Activated CD4-positive, alpha-beta T cell treated with anti-CD3 and anti-CD28 coated beads, Interleukin-2, amount 50 U/mL, for 24 hours (primary cell): Measurements from ENCODE around the gene SIM2.

Experiments used
- DNase-seq, 2 donors: peaks; one replicate each; pipeline ENCODE4 v3.0.0-alpha.2; 2020; ENCODE audit warnings: low read depth in 1 of 2, low spot score in 1 of 2

Gene SIM2

DNA sequence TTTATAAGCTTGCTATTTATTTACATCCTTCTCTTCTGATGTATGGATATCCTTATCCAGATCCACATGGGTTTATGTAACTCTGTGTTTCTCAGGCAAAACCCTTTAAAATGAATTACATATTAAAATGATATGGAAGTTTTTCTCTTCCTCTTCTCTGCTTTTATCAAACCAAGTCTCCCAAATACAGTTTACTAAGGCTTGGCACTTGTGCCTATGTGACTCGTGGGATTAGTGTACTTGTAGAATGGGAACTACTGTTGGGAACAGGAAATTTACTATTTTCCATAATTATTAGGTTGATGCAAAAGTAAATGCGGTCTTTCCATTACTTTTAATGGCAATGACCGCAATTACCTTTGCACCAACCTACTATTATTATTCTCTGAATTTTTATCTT lies 14.8 kb downstream of the SIM2 start:
- DNase-seq, result no peak

DNA sequence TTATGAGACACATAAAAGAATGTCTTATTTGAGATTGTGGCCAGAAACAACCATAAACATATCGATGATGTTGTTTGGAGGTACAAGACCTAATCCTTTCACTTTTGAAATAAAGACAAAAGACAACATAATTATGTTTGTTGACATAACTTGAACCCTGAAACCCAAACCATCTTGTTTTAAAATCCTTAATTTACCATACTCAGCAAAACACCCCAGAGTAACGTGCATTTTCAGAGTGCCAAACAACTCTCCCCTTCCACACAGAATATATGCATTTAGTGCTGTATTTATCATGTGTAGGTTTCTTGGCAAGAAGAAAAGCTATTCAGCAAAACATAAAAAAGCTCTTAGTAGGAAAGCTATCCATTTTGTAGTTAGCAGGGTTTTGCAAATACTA lies 17.5 kb downstream of the SIM2 start:
- no peak for DNase-seq

DNA sequence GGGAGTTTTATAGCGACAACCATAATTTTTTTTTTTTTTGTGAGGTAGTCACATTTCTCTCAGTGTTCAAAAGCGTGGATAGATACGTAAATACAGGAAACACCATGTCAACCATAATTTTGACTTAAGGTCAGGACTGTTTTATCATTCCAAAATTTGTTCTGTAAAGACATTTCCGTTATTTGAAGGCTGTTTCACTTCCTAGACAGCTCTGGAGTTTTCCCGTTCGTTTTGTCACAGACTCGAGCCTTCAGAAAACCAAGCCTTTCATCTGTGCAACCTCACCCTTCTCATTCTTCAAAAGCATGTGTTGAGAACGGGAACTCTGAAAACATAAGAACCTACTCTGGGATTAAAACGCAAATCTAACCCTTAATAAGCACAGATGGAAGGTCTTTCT lies 17.9 kb downstream of the SIM2 start:
- DNase-seq, result no peak

DNA sequence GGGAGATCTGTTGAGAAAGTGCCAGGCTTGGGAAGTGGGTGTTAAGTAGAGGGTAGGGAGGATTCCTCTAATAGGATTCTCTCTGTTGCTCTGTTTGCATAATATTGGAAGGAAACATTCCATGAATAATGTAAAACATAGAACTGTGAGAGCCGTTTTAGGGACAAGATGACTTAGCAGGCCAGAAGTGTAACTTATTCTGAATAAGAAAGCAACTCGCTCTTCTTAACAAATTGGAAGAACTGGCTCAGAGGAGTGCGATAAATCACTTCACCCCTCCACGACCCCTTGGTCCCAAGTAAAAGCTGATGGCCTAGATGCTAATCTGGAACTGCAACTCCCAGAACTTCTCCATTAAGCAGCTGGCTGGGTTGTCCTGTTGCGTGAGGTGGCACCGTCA lies 19.1 kb downstream of the SIM2 start:
- no peak for DNase-seq

DNA sequence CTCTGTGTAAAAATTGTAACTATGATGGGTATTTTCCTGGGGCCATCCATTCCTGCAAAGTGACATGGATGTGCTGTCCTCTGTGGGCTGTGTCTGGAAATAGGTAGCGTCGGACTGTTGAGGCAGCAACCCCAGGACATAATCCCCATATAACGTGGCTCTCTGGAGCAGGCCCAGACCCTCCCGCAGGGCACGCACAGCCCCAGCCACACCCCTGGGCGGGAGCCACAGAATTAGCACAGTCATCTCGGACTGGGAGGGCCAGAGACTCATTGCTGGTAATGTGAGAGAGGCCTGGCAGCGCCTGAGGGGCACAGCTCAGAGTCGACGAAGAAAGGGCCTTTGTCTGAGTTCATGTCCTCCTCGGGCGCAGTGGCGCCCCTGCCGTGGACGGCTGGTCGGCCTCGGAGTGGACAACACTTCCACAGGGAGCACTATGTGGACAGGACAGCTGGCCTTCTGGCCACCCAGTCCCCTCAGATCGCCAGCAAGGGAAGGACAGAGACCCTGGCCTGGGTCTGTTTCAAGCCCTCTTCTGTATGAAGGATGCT lies 20.1 kb downstream of the SIM2 start:
- no peak for DNase-seq

DNA sequence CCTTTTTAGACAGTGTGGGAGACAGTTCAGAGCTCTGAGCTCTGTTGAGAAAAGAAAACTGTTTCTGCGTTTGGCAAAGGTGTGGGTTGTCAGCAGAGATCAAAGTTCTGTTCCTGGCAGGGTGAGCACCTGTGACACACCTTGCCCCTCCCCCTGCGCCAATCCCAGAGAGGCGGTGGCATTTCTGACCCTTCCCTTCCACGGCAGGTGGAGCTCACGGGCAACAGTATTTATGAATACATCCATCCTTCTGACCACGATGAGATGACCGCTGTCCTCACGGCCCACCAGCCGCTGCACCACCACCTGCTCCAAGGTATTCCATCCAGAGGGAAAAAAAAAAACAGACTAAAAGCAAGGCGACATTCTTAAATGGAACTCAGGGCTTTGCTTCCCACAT lies 20.7 kb downstream of the SIM2 start:
- no peak for DNase-seq

DNA sequence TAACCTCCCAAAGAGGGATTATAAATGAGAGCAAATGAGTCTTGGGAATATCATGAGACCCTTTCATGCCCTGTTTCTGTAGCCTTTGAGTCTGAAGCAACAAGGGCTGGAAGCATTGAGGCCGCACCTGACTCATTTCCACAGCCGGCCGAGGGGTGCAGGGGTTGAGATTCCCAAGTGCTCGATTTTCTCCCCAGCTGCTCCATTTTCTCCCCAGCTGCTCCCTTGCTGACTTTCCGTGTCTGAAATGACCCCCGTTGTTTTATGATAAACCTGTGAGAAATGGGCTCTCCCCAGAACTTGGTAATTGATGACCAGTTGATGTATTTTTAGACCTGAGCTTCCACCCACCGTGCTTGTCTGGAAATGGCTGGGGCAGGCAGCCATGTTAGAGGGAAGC lies 22.9 kb downstream of the SIM2 start:
- DNase-seq, result no peak

DNA sequence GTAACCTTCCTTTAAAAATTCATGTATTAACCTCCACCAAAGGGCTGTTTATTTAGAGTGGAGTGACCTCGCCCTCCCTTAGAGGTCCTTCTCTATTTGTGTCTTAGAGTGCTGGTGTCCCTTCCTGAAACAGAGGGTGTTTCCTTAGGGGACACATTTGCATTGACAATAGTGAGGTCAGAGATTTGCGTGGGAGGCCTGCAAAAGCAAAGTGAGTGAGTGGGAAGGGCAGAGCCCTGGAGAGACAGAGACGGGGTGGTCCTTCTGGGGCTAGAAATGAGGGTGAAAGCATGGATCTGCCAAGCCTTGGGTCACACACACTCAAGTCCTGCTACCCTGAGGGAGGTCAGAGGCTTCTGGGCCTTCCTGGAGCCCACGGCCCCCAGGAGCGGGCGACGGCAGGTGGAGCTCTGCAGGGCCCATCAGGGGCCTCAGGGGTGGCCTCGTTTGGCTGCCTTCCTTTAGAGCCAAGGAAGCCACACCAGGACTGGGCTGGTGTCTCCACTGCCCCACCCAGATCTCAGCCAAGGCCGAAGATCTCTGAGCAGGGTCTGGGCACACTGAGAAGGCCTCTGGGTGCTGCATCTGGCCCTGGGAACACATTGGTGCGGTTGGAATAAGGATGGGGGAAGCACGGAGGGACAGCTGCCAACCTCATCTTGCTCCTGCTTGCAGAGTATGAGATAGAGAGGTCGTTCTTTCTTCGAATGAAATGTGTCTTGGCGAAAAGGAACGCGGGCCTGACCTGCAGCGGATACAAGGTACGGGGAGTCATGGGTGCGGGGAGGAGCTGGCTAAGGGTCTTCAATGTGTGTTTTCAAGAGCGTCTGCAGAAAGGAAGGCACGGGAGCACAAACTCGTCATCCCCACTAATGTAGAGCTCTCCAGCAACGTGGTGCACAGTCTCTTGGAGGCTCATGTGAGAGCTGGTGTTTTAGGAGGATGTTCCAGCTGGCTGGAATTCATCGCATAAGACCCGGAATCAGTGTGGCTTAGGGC lies 23.8 kb downstream of the SIM2 start:
- no peak for DNase-seq

DNA sequence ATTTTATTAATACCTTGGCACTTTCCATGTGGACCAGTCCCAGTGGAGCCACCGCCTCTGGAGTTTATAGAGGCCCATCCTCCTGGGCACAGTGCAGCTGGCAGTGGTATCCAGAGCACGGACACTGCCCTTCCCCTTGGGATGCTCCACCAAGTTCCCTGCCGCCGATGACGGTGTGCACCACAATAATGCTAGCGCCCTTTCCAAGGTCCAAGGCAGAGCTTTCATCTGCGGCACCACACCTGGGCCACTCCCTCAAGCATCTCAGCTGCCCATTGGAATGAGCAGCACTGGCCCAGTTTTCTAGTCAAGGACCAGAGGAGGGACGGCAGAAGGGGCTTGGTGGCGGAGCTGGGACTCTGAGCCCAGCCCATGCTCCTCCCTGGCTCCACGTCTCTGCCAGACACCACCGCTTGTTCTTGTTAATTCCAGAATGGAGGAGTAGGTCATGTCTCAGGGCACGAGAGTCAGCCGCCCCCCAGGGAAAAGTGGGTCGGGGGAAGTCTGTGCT lies 24.5 kb downstream of the SIM2 start:
- DNase-seq, result no peak

DNA sequence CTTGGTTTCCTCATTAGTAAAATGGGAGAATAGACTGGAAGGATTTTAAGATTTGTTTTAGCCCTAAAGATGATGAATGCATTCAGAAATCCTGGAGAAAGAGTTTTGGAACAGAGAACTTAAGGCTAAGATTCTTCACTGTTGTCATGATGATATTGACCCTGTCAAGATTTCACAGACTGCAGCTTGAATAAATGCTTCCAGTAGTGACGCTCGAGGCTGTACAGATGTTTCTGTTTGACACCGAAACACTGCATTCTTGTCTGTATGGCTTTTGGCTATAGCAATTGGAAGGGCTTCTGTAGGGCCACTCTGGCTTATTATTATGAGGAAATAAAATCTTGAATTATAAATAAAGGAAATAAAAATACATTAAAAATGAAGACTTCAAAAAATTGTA lies 25.7 kb downstream of the SIM2 start:
- no peak for DNase-seq

DNA sequence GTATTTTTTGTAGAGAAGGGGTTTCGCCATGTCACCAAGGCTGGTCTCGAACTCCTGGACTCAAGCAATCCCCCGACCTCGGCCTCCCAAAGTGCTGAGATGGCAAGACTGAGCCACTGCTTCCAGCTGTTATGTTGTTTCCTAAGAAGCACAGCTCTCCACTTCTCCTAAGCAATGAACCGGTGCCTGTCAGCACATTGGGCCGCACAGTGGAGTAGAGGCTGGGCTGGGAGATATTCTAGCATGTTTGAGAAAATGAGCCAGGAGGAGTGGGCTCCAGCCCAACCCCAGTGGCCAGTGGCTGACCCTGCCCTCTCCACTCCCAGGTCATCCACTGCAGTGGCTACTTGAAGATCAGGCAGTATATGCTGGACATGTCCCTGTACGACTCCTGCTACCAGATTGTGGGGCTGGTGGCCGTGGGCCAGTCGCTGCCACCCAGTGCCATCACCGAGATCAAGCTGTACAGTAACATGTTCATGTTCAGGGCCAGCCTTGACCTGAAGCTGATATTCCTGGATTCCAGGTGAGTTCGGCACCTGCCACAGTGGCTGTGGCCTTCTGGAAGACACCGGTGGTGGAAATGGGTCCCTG lies 27.0 kb downstream of the SIM2 start:
- DNase-seq, result no peak

DNA sequence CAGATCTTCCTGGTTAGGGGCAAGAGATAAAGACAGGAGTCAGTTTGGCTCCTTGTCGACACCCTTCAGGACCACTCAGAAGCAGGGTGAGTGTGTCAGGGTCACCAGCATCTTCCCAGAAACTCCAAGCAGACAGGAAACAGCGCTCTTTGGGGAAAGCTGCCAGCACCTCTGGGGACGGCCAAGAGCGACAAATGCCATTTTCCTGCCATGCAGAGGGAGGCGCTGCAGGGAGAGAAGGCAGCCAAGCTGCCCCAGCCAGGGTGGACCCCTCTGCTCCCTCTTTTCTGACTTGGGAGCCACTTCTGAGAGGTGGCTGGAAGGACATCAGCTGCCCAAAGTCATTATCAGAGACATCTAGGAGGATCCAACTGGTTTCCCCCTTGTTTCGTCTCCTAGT lies 29.0 kb downstream of the SIM2 start:
- DNase-seq, result no peak

DNA sequence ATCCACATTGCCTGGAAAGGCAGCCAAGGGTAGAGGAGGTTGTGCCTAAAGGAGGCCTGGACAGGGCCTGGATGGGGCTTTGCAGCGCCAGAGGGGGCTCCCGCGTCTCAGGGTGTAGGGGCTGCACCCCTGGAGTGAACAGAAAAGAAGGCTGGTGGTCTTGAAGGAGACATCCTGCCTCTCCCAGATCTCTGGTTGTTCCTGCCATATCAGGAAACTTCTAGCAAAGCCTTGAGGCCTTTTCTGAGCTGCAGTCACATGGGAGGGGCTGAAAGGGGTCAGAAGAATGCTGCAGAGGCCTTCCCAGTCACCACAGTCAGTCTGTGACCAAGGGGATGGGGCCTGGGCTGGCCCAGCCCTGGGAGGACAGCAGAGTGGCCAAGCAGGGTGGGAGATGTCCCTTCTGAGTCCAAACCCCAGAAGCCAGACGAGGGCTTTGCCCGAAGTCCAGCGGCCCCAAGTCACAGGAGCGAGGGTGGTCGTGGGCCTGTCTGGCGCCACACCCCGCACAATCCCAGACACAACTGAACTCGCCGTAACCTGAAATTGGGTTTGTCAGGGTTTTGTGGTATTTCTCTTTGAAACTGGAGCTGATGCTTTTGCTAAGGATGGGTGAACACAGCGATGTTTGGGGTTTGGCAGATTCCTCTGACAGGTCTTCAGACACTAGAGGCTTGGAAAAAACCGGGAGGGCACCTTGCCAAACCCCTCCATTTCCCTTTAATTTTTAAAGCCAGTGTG lies 29.6 kb downstream of the SIM2 start:
- no peak for DNase-seq

DNA sequence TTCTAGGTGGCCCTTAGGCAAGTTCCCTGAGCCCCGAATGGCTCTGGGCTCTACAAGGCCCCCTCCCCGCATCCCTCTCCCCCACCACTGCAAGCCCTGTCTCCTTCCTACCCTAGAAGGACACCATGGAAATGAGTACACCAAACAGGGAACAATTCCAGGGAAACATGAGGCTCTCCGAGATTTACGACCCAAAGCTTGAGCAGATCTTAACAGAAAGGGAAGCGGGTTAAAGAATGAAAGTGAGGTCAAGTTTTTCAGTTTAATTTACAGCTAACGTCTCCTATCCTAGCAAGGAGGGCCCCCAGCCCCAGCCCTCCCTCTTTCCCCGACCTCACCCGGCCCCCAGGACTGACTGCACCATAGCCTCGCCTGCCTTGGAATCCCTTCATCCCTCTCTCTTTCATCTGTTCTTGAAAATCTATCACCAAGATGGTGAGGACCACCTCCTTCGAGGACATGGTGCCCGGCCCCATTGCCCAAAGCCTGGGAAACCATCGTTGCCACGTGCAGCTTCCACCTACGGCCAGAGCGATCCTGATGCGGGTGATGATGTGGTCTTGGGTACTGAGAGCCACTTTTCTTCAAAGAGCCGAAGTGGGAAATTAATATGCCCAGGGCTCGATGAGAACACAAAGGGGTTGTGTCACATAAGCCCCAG lies 30.5 kb downstream of the SIM2 start:
- DNase-seq, result no peak

DNA sequence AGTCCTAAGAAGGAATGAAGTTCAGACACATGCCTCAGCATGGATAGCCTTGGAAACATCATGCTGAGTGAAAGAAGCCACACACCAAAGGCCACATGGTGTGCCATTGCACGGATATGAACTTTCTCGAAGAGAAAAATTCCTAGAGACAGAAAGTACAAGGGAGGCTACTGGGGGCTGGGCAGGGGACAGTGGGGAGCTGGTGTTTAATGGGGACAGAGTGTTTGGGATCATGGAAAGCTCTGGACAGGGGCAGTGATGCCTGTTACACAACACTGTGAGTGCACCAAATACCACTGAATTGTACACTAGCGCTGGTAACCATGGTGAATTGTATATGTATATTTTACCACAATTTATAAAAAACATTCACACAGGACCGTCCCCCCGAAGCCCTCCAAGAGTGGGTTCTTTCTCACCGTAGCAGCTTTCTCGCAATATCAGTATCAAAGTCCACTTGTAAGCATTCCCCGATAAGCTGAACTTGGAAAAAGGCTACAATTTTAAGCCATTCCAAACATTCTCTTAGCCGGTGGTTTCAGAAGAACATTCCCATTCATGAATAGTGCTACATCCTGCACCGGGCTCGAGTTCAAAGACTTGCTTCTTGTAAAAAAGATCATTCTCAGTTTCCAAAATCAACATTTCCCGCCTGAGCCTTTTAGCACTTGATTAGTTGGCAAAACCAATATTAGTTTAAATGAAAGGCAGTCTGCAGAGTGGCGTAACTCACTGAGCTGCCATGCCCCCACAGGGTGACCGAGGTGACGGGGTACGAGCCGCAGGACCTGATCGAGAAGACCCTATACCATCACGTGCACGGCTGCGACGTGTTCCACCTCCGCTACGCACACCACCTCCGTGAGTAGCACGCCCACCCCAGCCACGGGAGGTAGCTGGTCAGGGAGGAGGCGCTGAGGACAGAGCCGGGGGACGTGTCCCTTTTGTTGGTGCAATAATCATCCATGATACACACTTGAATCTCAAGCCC lies 31.7 kb downstream of the SIM2 start:
- DNase-seq, result no peak

DNA sequence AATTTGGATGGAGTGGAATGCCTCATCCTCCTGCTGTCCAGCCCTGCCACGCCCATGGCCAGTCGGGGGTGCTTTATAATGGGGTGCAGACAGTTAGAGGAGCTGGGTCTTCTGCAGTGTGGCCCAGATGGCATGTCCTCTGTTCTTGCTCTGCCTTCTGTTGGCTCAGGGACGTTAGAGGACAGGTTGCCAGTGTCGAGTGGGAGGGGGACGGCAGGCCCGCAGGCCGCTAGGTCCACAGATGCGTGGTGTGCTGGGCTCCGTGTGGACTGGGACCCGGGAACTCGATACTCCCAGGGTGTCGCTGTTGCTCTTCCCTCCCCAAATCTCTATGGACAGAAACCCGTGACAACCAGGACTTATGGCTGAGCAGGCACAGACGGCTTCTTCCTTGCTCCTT lies 33.3 kb downstream of the SIM2 start:
- DNase-seq, result no peak

DNA sequence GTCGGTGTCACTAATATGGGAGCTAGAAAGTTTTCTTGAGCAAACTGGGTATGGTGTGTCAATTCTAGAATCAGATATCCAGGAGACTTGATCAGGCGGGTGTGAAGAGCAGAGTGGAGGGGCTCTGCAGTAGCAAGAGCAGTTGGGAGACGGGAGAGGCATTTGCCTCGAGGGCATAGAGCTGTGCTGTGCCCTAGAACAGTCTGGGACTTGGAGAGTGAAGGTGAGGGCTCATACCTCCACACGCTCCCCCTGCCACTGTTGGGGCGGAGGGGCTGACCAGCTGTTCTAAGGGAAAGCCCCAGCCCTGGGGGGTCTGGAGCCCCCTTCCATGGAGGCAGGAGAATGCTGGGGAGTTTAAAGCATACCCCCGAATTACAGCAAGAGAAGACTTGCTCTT lies 33.8 kb downstream of the SIM2 start:
- no peak for DNase-seq

DNA sequence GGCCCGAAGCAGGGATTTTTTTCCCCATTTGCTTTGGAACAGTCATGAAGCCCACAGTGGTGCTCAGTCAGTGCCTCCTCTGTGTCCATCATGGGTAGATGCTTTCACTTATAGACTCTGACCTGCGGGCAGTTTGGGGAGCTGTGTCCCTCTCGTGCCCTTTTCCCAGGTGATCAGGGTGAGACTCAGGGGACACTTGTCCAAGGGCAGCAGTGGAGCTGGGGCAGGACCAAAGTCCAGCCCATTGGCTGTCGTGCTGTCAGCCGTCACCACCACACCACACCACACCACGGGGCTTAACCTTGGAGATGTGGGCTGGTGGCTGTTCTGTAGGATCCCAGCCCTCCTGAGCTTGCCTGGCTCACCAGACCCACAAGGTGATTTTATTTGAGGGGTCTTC lies 34.9 kb downstream of the SIM2 start:
- DNase-seq, result no peak

DNA sequence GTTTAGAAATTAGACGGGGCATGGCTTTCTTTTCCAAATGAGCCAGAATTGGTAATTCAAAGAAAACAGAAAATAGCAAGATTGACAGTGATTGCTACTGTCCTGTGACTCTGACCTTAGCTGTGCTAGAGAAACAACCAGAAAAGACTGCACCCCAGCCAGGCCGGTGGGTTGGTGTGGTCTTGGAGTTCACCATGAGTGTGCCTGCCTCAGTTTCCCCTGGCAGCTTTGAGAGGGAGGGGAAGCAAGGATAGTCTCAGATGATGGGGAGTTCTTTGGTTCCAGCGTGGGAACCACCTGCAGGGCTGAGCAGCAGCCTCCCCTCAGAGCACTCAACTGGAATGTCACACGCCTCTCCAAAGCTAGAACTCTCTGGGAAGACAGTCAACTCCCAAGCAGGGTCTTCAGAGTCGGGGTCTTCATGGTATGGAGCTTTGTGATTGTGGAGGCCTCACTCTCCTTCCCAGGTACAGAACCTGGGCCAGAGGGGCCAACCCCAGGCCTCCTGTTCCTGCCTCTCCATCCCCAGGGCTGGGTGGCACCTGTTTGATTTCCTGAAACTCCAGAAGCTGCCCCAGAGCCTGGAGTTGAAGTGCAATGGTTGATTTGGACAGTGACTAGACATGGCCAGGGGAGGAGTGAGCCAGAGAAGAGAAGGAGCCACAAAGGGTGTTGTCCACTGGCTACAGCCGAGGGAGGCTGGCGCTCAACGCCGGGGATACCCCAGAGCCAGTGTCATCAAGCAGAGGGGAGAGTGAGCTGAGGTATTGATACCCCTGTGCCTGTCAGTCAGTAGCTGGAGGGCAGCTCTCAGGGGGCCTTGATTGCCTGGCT lies 35.7 kb downstream of the SIM2 start:
- no peak for DNase-seq
